SK-N-SH (cell line): ENCODE measurements around the gene USP8. TPM values are rescaled to one million over a fixed set of nuclear protein-coding genes. Genes with fewer than 3 reads are reported as not detected.

Experiments used
- CTCF ChIA-PET: fragments of 300-600, 350-600 bp; formaldehyde crosslinking; extraction: SDS; loops from one replicate; lab custom pipeline; 2021; lab: Yijun Ruan, JAX
- POLR2A ChIA-PET: fragments of 350-600 bp; sonication (Branson Sonifier 250); formaldehyde crosslinking; extraction: SDS; loops from one replicate; lab custom pipeline; 2020; ENCODE audit warnings: antibody characterized with exemption, inconsistent platforms; lab: Yijun Ruan, JAX
- DNase-seq: peaks from one replicate; pipeline ENCODE4 v3.0.0; 2012
- H2AFZ ChIP-seq: fragments of 200-600 bp; sonication (generic); 2 replicates; pipeline ENCODE4 v1.8.1; 2016; ENCODE audit warnings: antibody characterized with exemption, mild to moderate bottlenecking, low read depth
- H3F3A ChIP-seq: fragments of 200-600 bp; sonication (generic); replicated peaks from 2 replicates; pipeline ENCODE3; 2016; ENCODE audit warnings: antibody characterized with exemption, mild to moderate bottlenecking; ENCODE audit not compliant: insufficient read depth
- H3K27ac ChIP-seq, 2 experiments: fragments of 200-500 bp in 1 of 2; fragments of 200-600 bp in 1 of 2; sonication (Bioruptor generic) in 1 of 2; sonication (generic), shearing (Covaris generic) in 1 of 2; 2 replicates each; pipeline versions ENCODE4 v1.5.1 to v1.6.1; 2014 to 2016; ENCODE audit warnings: low read depth in 2 of 2, inconsistent platforms in 1 of 2, low read length in 1 of 2, mild to moderate bottlenecking in 1 of 2, mixed read lengths in 1 of 2
- H3K27me3 ChIP-seq: fragments of 200-600 bp; sonication (generic), shearing (Covaris generic); 2 replicates; pipeline ENCODE4 v1.6.1; 2016; ENCODE audit warnings: mixed run types; ENCODE audit not compliant: insufficient read depth
- H3K36me3 ChIP-seq, 2 experiments: fragments of 200-500 bp in 1 of 2; fragments of 200-600 bp in 1 of 2; sonication (Bioruptor generic) in 1 of 2; sonication (generic) in 1 of 2; replicated peaks in 1 of 2; 2 replicates each; pipeline versions ENCODE3 to v1.5.1; 2014 to 2016; ENCODE audit warnings: low read length in 1 of 2, mild to moderate bottlenecking in 1 of 2; ENCODE audit not compliant: insufficient read depth in 2 of 2, control insufficient read depth in 1 of 2
- H3K4me1 ChIP-seq, 2 experiments: fragments of 200-500 bp in 1 of 2; fragments of 200-600 bp in 1 of 2; sonication (Bioruptor generic) in 1 of 2; sonication (generic), shearing (Covaris generic) in 1 of 2; 2 replicates each; pipeline versions ENCODE4 v1.5.1 to v1.6.1; 2014 to 2016; ENCODE audit warnings: low read depth in 1 of 2, low read length in 1 of 2, mixed run types in 1 of 2; ENCODE audit not compliant: insufficient read depth in 2 of 2, control insufficient read depth in 1 of 2
- H3K4me2 ChIP-seq: fragments of 200-600 bp; sonication (generic), shearing (Covaris generic); 2 replicates; pipeline ENCODE4 v1.6.1; 2017; ENCODE audit warnings: mixed run types
- H3K4me3 ChIP-seq, 2 experiments: fragments of 200-500 bp in 1 of 2; fragments of 200-600 bp in 1 of 2; sonication (Bioruptor generic) in 1 of 2; sonication (generic), shearing (Covaris generic) in 1 of 2; 2 replicates each; pipeline versions ENCODE4 v1.5.1 to v1.8.1; 2014 to 2016; ENCODE audit warnings: low read depth in 2 of 2, inconsistent platforms in 1 of 2, low read length in 1 of 2, mild to moderate bottlenecking in 1 of 2, mixed read lengths in 1 of 2, moderate library complexity in 1 of 2
- H3K79me2 ChIP-seq: fragments of 200-600 bp; sonication (generic); 2 replicates; pipeline ENCODE4 v1.8.1; 2017; ENCODE audit warnings: mild to moderate bottlenecking; ENCODE audit not compliant: insufficient read depth
- H3K9ac ChIP-seq: fragments of 200-600 bp; sonication (generic); 2 replicates; pipeline ENCODE4 v1.6.1; 2017; ENCODE audit warnings: mixed run types
- H3K9me2 ChIP-seq: fragments of 200-600 bp; sonication (generic); 2 replicates; pipeline ENCODE4 v1.6.1; 2017; ENCODE audit warnings: mixed run types
- H3K9me3 ChIP-seq: fragments of 200-600 bp; sonication (generic); 2 replicates; pipeline ENCODE4 v1.6.1; 2017; ENCODE audit warnings: mixed run types, mild to moderate bottlenecking, moderate library complexity
- H4K20me1 ChIP-seq: fragments of 200-600 bp; sonication (generic); 2 replicates; pipeline ENCODE4 v1.6.1; 2017; ENCODE audit warnings: mild to moderate bottlenecking, mixed run types; ENCODE audit not compliant: insufficient read depth
- ELF1 ChIP-seq: IDR thresholded peaks from 2 replicates; pipeline ENCODE4 v1.4.0; 2012
- FOXJ3 ChIP-seq: sonication (generic); formaldehyde crosslinking; IDR thresholded peaks from 2 replicates; pipeline ENCODE4 v1.5.1; 2020; ENCODE audit warnings: mild to moderate bottlenecking, missing genetic modification reagents
- GABPA ChIP-seq: IDR thresholded peaks from 2 replicates; pipeline ENCODE4 v1.4.0; 2012; ENCODE audit warnings: low read depth, mild to moderate bottlenecking
- GATA2 ChIP-seq: sonication (generic); formaldehyde crosslinking; IDR thresholded peaks from 2 replicates; pipeline ENCODE4 v1.5.0; 2020; ENCODE audit warnings: mild to moderate bottlenecking, missing genetic modification reagents
- JUND ChIP-seq: IDR thresholded peaks from 2 replicates; pipeline ENCODE4 v1.4.0; 2012
- MXI1 ChIP-seq: IDR thresholded peaks from 2 replicates; pipeline ENCODE4 v1.6.1; 2012; ENCODE audit warnings: mild to moderate bottlenecking, low read depth, low read length, improper control_type of control experiment
- RAD21 ChIP-seq: IDR thresholded peaks from 2 replicates; pipeline ENCODE4 v1.6.1; 2012; ENCODE audit warnings: mild to moderate bottlenecking, low read length
- RXRA ChIP-seq: IDR thresholded peaks from 2 replicates; pipeline ENCODE4 v1.4.0; 2012; ENCODE audit warnings: low read depth, mild to moderate bottlenecking, borderline replicate concordance
- SMC3 ChIP-seq: IDR thresholded peaks from 2 replicates; pipeline ENCODE4 v1.6.1; 2012; ENCODE audit warnings: low read depth, low read length, improper control_type of control experiment
- TEAD4 ChIP-seq: IDR thresholded peaks from 2 replicates; pipeline ENCODE4 v1.4.0; 2012; ENCODE audit warnings: mild to moderate bottlenecking, borderline replicate concordance; ENCODE audit not compliant: insufficient read depth
- YY1 ChIP-seq: IDR thresholded peaks from 2 replicates; pipeline ENCODE4 v1.4.0; 2012; ENCODE audit warnings: low read depth, mild to moderate bottlenecking
- WGBS: methylation state at CpG from one replicate; pipeline ENCODE4 v1.1.6; 2017; ENCODE audit warnings: low lambda C conversion rate; 5-methylcytosine and 5-hydroxymethylcytosine counted together
- polyA plus RNA-seq, 3 experiments: library from polyadenylated mRNA; depleted of rRNA; stranded (reverse); fragments of >200 nt; gene quantifications; 2 replicates each; pipeline ENCODE4 v1.2.3, GENCODE V29; 2012
- TF ChIP-seq, protein P1 (sequence below): IDR thresholded peaks from 2 replicates; pipeline ENCODE4 v1.6.1; 2012; ENCODE audit warnings: mild to moderate bottlenecking, low read depth, low read length, moderate library complexity
- TF ChIP-seq, protein P2 (sequence below): fragments of 150-350 bp; IDR thresholded peaks from 2 replicates; pipeline ENCODE4 v1.6.1; 2016; ENCODE audit warnings: mild to moderate bottlenecking, low read depth, low read length
- TF ChIP-seq, protein P3 (sequence below): IDR thresholded peaks from 2 replicates; pipeline ENCODE4 v1.4.0; 2012; ENCODE audit warnings: low read depth
- TF ChIP-seq, protein P4 (sequence below): fragments of 150-350 bp; IDR thresholded peaks from 2 replicates; pipeline ENCODE4 v1.6.1; 2017; ENCODE audit warnings: antibody characterized with exemption, low read length, low read depth, borderline replicate concordance

The USP8 gene
- polyA plus RNA-seq, 1 of the 3 experiments (the other 2 are of a cell fraction): 23.4 TPM

DNA sequence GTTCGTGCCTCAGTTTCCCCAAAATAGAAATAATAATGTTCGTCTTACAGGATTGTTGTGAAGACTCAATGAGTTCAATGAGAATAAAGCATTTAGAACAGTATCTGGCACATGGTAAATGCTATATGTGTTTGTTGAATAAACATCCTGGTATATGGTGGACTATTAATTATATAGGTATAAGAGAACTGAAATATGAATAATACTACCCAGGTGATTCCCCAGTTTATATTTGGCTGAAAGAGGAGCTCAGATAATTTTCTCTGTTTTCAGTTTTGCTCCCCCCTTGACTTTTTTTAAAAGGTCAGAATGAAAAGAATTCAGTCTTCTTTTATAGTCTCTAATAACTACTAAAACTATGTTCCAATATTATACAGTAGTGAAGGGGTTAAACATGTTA is 46.9 kb downstream of the USP8 start (continued):
- TF ChIP-seq, protein P1, sequence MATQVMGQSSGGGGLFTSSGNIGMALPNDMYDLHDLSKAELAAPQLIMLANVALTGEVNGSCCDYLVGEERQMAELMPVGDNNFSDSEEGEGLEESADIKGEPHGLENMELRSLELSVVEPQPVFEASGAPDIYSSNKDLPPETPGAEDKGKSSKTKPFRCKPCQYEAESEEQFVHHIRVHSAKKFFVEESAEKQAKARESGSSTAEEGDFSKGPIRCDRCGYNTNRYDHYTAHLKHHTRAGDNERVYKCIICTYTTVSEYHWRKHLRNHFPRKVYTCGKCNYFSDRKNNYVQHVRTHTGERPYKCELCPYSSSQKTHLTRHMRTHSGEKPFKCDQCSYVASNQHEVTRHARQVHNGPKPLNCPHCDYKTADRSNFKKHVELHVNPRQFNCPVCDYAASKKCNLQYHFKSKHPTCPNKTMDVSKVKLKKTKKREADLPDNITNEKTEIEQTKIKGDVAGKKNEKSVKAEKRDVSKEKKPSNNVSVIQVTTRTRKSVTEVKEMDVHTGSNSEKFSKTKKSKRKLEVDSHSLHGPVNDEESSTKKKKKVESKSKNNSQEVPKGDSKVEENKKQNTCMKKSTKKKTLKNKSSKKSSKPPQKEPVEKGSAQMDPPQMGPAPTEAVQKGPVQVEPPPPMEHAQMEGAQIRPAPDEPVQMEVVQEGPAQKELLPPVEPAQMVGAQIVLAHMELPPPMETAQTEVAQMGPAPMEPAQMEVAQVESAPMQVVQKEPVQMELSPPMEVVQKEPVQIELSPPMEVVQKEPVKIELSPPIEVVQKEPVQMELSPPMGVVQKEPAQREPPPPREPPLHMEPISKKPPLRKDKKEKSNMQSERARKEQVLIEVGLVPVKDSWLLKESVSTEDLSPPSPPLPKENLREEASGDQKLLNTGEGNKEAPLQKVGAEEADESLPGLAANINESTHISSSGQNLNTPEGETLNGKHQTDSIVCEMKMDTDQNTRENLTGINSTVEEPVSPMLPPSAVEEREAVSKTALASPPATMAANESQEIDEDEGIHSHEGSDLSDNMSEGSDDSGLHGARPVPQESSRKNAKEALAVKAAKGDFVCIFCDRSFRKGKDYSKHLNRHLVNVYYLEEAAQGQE: no peak

DNA sequence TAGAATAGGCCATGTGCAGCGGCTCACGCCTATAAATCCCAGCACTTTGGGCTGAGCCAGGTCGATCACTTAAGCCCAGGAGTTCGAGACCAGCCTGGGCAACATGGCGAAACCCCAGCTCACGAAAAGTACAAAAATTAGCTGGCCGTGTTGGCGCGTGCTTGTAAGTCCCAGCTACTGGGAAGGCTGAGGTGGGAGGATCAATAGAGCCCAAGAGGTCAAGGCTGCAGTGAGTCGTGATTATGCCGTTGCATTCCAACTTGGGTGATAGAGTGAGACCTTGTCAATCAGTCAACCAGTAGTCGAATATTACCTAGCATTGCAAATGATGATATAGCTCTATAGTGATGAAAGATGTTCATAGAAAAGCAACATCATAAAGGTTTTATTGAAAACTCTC is 51.9 kb downstream of the USP8 start:
- POLR2A ChIA-PET: no interaction called here
- CTCF ChIA-PET: no interaction called here

More for the DNA sequence above, 51.9 kb downstream of the USP8 start:
- Histone ChIP-seq H3F3A (no peaks in the 10 kb centered on the region), H3K9me2 (no peaks in the 10 kb centered on the region), H3K9me3 (no peaks in the 10 kb centered on the region), H3K4me2 (no peak overlapping the region), H3K36me3 (peaks cover 38 to 42% of the 10 kb centered on the region in 2 experiments), H2AFZ (no peak overlapping the region), H3K9ac (no peak overlapping the region), H3K27me3 (no peaks in the 10 kb centered on the region), H3K79me2 (no peaks in the 10 kb centered on the region), H3K4me1 (no peaks in the 10 kb centered on the region), H3K27ac (no peak overlapping the region), H3K4me3 (no peak overlapping the region), H4K20me1 (no peaks in the 10 kb centered on the region)
- 95% methylated on average over 12 of the region's 12 CpGs for WGBS
- no peak for DNase-seq
- TF ChIP-seq, protein P1: no peak
- TF ChIP-seq MXI1: no peak
- no peak for TF ChIP-seq YY1
- TF ChIP-seq GATA2 (CRISPR knock-in tag): no peak
- TF ChIP-seq GABPA: no peak
- TF ChIP-seq RXRA: no peak
- TF ChIP-seq, protein P2, sequence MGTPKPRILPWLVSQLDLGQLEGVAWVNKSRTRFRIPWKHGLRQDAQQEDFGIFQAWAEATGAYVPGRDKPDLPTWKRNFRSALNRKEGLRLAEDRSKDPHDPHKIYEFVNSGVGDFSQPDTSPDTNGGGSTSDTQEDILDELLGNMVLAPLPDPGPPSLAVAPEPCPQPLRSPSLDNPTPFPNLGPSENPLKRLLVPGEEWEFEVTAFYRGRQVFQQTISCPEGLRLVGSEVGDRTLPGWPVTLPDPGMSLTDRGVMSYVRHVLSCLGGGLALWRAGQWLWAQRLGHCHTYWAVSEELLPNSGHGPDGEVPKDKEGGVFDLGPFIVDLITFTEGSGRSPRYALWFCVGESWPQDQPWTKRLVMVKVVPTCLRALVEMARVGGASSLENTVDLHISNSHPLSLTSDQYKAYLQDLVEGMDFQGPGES: no peak
- TF ChIP-seq, protein P3, sequence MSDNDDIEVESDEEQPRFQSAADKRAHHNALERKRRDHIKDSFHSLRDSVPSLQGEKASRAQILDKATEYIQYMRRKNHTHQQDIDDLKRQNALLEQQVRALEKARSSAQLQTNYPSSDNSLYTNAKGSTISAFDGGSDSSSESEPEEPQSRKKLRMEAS: no peak
- TF ChIP-seq, protein P4, sequence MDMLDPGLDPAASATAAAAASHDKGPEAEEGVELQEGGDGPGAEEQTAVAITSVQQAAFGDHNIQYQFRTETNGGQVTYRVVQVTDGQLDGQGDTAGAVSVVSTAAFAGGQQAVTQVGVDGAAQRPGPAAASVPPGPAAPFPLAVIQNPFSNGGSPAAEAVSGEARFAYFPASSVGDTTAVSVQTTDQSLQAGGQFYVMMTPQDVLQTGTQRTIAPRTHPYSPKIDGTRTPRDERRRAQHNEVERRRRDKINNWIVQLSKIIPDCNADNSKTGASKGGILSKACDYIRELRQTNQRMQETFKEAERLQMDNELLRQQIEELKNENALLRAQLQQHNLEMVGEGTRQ: no peak
- no peak for TF ChIP-seq JUND
- TF ChIP-seq TEAD4: no peak
- no peak for TF ChIP-seq FOXJ3 (CRISPR knock-in tag)
- no peak for TF ChIP-seq RAD21
- no peak for TF ChIP-seq ELF1
- TF ChIP-seq SMC3: no peak
